ENCODE measurements around the gene MEMO1.
"Not testable (repeated sequence)": the region's sequence is repeated elsewhere in the genome, so short reads cannot be mapped to it uniquely, and the experiment has no call there.

Gene MEMO1

DNA sequence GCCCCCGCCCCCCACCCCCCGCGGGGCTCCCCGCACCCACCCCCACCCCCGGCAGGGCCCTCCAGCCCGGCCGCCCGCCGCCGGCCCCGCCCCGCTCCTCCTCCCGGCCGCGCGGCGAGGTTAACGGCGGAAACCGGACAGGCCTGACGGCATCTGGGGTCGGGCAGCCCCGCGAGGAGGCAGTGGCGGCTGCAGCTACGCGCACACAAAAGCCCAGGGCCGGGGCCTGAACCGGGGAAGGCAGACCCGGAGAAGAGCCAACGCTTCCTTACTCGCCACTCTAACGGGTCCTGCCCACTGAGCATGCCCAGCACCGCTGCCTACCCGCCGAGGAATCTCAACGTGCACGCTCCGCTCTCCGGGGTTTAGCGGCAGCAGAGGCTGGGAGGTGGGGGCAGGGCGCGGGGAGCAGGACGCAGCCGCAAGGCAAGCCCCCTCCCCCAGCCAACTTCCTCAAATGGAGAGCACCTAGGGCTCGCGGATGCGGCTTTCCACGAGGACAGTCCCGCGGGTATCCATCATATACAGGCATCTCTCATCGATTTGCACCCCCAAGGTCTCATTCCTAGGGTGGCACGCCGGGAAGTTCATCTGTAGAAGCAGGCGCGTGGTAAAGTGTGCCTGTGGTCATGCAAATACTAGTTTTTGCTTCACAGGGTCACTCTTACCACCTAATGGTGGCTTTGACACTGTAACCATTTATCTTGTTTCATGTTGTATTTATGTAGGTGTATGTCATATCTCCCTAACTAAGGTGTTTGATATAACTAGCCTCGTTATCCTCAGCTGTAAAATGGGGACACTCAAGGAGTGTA lies at the start of gene MEMO1:
Gene MEMO1, minus strand, starts transcription at position 339 of the 815 bp plus-strand sequence. CDS start 761 bp downstream, outside the sequence.
- DNase-seq, result peak; percentile 85 to 93

DNA sequence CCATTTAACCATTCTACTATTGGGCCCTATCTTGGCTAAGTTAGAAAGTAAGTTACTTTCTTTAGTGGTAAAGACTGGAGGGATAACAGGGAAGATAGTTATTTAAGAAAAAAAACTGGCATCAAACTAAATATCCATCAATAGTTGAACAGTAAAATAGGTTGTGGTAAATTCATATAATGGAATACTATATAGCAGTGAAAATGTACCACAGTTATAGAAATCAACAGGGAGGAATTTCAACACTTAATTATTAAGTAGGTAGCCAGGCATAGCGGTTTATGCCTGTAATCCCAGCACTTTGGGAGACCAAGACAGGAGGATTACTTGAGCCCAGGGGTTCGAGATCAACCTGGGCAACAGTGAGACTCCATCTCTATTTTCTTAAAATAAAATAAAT lies 49.5 kb upstream of the MEMO1 start:
- DNase-seq, result no peak

DNA sequence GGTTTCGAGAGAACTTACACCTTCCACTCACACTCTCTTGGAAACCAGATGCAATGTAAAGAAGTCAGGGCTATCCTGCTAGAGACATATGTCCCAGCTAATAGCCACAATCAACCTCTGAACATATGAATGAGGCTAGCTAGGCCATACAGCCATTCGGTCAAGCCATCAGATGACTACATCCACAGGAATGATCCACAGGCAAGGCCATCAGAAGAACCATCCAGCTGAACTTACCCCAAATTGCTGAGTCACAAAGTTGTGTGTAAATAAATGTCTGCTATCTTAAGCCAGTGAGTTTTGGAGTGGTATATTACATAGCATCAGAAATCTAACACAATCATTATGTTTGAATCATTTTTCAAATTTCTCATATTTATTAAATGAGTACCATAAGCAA lies 47.3 kb upstream of the MEMO1 start:
- no peak for DNase-seq

DNA sequence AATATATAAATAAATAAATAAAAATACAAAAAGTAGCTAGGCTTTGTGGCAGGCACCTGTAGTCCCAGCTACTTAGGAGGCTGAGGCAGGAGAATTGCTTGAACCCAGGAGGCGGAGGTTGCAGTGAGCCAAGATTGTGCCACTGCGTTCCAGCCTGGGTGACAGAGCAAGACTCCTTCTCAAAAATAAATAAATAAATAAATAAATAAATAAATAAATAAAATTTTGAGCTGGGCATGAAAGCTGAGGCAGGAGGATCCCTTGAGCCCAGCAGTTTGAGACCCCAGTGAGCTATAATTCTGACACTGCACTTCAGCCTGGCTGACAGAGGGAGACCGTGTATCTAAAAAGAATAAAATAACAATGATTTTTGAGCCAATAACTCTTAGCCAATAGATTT lies 43.8 kb upstream of the MEMO1 start:
- DNase-seq, result not testable (repeated sequence)

- DNase-seq, result no peak
Measured at GRCh38 chr2:32051836-32052439, 41.1 kb upstream of the MEMO1 start.

GRCh38 chr2:32043561-32043960 lies 32.8 kb upstream of the MEMO1 start:
- DNase-seq, result no peak

GRCh38 chr2:32039447-32040219 lies 28.8 kb upstream of the MEMO1 start, which contains the start of gene DPY30:
Gene DPY30, minus strand, starts transcription at chr2:32039805. Its CDS starts 349 bp downstream, at chr2:32039456.
- DNase-seq, result peak; percentile 77 to 91

GRCh38 chr2:32034198-32034887 lies 23.5 kb upstream of the MEMO1 start:
- not testable (repeated sequence) for DNase-seq

GRCh38 chr2:32018789-32019482 lies 8.1 kb upstream of the MEMO1 start:
- DNase-seq, result peak in 1 of 2 experiments; percentile 25

GRCh38 chr2:32012872-32013271 lies 2.1 kb upstream of the MEMO1 start:
- no peak for DNase-seq

- no peak for DNase-seq
Measured at GRCh38 chr2:32011485-32011960, 715 bp upstream of the MEMO1 start.

DNA sequence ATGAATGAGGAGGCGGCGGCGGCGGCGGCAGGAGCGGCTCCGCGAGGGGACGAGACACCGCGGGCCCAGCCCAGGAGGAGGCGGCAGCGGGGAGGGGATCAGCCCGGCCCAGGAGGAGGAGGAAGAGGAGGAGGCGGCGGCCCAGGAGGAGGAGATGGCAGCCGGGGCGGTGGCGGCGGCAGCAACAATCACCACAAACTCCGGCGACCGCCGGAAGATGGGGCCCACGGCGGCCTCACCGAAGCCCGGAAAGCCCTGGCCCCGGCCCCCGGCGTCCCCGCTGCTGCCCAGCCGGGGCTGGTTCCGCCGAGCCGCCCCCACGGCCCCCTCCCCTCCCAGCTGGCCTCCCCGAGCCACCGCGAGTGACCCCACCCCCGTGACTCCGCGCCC lies 533 bp downstream of the MEMO1 start:
- DNase-seq, result peak in 1 of 2 experiments; percentile 30

DNA sequence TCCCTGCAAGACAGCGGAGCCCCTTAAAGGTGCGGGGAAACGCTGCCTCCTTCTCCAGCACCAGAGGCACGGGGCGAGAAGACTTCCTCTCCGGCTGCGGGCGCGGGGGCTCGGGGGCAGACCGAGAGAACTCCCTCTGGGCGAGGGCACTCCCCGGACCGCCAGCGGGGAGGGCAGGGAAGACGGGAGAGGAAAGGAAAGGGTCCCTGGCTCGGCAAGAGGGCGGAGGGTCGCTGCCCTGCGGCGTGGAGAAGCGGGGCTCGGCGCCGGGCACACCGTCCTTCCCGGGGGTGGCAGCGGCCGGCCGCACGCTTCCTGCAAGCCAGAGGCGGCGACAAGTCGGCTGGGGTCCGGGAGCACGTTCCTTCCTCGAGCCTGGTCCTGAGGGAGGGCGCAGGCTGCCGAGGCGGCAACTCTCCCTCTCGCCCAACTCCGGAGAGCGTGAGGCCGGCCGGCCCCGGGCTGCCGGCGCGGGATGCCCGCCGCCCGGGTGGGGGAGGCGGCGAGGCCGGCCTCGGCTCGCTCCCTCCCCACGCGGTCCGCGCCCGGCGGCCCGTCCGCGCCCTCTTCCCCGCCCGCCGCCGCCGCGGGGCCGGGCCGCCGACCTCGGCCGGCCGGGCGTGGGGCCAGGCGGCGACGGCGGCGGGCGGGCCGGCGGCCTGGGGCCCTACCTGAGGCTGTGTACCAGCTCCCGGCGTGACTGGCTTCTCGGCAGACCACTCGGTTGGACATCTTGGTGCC lies 1.1 kb downstream of the MEMO1 start:
- DNase-seq, result no peak

- no peak for DNase-seq
Measured at GRCh38 chr2:32008805-32009515, 1.8 kb downstream of the MEMO1 start.

- DNase-seq, result no peak
Measured at GRCh38 chr2:32007121-32007391, 3.8 kb downstream of the MEMO1 start.

DNA sequence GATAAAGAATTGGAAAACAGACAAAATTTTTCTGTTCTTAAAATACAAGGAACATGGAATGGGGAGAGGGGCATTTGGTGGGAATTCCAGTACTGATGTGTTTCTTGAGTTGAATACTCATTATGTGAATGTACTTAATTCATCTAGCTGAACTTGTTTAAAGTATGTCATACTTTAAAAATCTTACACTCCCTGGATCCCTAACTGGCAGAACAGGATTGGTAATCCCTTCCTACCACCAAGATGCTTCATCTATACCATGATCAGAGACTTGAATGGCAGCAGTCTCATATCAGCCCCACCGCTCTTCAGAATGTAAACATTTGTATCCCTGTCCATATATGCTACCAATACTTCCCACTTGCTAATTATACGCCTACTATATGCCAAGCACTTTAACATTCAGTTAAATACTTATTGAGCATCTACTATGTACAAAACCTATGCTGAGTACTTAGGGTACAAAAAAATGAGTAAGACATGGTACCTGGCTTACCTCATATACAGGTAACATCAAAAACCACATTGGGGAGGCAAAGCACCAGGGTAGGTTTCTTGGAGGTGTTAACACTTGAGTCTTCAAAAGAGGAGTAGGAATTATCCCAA lies 5.3 kb downstream of the MEMO1 start:
- DNase-seq, result no peak

DNA sequence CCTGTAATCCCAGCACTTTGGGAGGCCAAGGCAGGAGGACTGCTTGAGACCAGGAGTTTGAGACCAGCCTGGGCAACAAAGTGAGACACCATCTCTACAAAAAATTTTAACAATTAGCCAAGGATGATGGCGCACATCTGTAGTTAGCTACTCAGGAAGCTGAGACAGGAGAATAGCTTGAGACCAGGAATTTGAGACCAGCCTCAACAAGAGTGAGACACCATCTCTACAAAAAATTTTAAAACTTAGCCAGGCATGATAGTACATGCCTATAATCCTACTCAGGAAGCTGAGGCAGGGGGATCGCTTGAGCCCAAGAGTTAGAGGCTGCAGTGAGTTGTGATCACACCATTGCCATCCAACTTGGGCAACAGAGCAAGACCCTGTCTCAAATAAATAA lies 7.0 kb downstream of the MEMO1 start:
- DNase-seq, result no peak

DNA sequence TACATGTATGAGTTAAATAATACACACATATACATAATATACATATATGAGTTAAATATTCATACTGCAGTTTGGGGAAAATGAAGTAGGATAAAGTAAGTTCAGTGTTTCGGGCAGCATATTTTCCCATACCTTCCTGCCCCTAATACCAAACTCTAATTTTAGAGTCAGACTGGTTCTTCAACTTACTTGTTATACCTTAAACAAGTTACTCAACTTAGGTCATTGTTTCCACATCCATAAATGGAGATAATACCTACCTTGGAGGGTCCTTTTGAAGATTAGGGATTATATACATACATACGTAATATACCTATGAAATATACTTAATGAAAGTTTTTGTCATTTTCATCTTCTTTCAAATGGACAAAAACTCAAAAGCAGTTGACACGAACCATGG lies 8.4 kb downstream of the MEMO1 start:
- DNase-seq, result no peak

- no peak for DNase-seq
Measured at GRCh38 chr2:31999438-31999837, 11.4 kb downstream of the MEMO1 start.

DNA sequence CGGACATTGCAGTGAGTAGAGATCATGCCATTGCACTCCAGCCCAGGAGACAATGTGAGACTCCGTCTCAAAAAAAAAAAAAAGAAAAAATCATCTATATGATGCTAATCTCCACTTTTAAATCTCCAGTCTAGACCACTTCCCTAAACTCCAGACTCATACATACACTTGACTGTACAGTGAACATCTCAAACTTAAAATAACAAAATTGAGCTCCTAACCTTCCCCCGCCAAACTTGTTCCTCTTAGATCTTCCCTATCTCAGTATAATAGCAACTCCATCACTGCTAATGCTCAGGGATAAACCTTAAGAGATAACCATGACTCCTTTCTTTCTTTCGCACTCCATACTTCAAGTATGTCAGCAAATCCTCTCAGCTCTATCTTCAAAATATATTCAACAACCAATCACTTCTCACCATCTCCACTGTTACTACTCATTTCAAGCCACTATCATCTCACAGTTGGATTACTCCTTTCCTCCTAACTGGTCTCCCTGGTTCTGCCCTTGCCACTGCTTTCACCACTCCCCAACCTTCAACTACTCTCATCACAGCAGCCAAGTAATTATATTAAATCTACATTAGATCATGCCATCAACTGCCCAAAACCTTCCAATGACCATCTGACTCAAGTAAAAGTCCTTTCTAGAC lies 12.0 kb downstream of the MEMO1 start:
- DNase-seq, result no peak

Data from NCI-H446 (cell line).